GM12875 (cell line): ENCODE results near the gene SIGLEC5.

ENCODE experiments used
- H3K4me3 ChIP-seq: one replicate; pipeline ENCODE4 v1.5.1; 2011; ENCODE audit warnings: low read depth, low read length, control low read depth
- TF ChIP-seq, protein P1 (sequence below): IDR thresholded peaks from 2 replicates; pipeline ENCODE4 v1.5.1; 2011; ENCODE audit warnings: low read depth, mild to moderate bottlenecking, control low read depth, inconsistent platforms, low read length, moderate library complexity, borderline replicate concordance; ENCODE audit not compliant: insufficient read depth

Gene SIGLEC5

DNA sequence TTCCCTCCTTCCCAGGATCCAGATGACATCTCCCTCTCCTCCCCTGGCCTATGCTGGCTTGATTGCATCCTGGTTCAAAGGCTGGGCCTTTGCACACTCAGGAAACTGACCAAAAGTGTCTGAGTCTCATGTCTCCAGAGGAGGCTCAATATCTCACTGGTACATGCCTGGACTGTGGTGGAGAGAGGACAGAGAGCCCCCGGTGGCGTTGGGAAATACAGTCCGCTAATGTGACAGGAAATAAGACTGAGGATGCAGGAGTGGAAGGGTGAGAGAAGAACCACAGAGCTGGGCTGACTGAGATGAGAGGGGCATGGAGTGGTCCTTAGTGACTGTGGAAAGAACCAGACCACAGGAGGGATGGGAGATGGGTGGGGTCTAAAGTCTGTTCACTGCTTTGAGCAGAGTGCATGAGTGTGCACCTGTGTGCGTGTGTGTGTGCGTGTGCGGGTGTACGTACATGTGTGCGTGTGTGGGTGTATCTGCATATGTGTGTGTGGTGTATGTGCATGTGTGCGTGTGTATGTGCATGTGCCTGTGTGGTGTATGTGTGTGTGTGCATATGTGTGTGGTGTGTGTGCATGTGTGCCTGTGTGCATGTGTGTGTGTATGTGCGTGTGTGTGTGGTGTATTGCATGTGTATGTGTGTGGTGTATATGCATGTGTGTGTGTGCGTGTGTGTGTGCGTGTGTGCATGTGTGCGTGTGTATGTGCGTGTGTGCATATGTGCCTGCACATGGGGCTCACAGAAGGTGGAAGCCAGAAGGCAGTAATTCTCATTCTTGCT lies 1.9 kb downstream of the SIGLEC5 start:
- TF ChIP-seq, protein P1, sequence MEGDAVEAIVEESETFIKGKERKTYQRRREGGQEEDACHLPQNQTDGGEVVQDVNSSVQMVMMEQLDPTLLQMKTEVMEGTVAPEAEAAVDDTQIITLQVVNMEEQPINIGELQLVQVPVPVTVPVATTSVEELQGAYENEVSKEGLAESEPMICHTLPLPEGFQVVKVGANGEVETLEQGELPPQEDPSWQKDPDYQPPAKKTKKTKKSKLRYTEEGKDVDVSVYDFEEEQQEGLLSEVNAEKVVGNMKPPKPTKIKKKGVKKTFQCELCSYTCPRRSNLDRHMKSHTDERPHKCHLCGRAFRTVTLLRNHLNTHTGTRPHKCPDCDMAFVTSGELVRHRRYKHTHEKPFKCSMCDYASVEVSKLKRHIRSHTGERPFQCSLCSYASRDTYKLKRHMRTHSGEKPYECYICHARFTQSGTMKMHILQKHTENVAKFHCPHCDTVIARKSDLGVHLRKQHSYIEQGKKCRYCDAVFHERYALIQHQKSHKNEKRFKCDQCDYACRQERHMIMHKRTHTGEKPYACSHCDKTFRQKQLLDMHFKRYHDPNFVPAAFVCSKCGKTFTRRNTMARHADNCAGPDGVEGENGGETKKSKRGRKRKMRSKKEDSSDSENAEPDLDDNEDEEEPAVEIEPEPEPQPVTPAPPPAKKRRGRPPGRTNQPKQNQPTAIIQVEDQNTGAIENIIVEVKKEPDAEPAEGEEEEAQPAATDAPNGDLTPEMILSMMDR, result no peak
- no peak overlapping the region for H3K4me3 ChIP-seq

DNA sequence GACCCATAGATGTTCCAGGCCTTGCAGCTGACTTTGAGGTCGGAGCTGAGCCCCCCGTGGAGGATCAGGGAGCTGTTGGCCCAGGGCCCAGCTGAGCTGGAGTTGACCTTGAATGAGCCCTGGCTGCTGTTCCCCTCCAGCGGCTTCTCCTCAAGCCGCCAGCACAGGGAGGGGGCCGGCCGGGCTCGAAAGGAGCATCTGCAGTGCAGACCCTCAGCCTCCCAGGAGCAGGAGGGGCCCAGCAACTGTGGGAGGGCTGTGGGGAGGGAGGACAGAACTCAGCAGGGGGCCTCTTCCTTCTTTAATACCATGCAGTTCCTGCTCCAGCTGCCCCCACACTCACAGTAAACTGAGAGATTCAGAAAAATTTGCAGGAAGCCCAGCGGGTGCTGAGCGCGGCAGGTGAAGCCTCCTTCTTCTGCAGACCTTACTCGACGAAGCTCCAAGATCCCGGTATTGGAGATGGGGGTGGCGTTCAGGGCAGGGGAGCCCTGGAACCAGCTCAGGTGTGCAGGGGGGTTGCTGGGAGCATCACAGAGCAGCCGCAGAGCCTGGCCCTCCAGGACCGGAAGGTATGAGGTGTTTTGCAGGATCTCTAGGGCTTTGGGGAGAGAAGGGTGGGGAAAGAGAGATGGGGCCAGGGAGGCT lies 2.6 kb downstream of the SIGLEC5 start:
- TF ChIP-seq, protein P1, result no peak
- H3K4me3 ChIP-seq, result no peak overlapping the region

DNA sequence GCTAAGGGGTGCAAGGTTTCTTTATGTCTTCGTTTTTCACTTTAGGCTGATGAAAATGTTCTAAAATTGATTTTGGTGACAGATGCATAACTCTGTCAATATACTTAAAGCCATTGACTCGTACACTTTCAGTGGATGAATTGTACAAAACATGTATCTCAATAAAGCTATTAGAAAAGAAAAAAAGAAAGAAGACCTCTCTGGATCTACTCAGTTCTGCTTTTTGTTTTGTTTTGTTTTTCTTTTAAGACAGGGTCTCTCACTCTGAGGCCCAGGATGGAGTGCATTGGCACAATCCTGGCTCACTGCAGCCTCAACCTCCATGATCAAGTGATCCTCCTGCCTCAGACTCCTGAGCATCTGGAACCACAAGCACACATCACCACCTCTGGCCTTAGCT lies 3.5 kb downstream of the SIGLEC5 start:
- TF ChIP-seq, protein P1, result no peak
- no peak overlapping the region for H3K4me3 ChIP-seq

DNA sequence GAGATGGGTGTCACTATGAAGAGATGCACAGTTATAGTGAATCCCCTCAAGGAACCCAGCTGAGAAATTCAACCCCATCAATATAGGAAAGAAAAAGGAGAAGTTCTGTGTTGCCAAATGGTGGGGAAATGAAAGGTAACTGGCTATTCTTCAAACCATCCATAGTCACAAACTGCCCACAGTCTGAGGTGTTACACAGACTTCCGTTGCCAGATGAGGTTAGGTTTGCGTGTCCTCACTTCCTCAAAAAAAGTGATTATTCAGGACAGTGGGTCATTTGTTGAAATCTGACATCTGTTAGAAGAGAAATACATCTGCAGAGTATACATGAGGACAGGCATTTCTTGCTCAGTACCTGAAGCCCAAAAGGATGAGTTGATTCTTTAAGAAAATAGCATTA lies 9.0 kb downstream of the SIGLEC5 start:
- no peak overlapping the region for H3K4me3 ChIP-seq
- TF ChIP-seq, protein P1, result no peak

DNA sequence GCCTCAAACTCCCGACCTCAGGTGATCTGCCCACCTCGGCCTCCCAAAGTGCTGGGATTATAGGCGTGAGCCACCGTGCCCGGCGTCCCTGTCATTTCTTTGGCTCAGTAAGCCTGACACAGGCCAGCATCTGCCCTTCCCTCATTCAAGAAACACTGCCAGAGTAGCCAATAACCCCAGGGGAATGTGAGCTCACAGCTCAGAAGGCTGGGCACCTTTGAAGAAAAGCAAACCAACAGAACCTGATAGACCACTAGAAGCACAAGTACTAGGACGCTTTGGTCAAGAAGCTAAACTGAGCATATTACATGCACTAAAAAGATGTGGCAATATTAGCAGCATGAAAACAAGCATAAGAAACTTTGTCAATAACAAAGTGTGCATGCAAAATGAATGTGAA lies 14.2 kb downstream of the SIGLEC5 start:
- TF ChIP-seq, protein P1, result no peak
- H3K4me3 ChIP-seq, result no peak overlapping the region

DNA sequence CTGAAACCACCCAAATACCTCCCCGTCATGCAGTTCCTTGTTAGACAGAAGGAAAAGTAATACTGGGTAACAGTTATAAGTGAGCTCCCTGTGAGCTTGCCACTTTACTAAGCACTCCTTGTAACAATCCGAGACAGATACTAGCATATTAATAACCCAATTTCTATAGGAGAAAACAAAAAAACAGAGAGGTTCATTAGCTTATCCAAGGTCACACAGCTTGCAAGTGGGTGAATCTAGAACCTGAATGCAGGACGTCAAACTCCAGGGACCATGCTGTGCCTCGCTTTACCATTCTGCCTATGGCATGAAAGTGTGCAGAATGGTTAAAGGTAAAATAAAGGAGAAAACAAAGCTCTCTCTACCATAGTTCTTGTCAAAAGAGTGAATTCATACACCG lies 15.4 kb downstream of the SIGLEC5 start:
- TF ChIP-seq, protein P1, result no peak
- no peak overlapping the region for H3K4me3 ChIP-seq

DNA sequence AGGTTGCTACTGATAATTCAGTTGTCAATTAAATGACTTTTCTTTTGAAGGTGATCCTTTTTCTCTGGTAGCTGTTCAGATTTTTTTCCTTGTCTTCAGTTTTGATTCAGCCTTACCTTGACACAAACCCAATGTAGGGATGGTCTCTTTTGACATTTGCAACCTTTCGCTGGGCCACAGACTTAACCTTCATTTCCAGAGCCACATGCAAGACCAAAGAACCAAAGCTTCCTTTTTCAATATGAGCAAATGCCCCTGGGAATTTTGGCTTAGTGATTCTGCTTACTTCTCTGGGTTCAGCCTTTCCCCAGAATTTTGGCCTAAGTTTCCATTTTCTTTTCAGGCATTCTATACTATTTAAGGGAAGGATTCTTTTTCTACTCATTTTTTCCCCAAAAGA lies 19.6 kb downstream of the SIGLEC5 start:
- TF ChIP-seq, protein P1, result no peak
- no peak overlapping the region for H3K4me3 ChIP-seq
